Muscle of back (tissue), 11 donors: ENCODE results near the gene ITPR1. TPM values are rescaled to one million over a fixed set of nuclear protein-coding genes. Genes with fewer than 3 reads are reported as not detected.

Experiments
- DNase-seq, 3 donors: peaks; one replicate each; pipeline versions ENCODE4 v3.0.0 to v3.0.0-alpha.2; 2013
- polyA plus RNA-seq, 10 donors: library from polyadenylated mRNA; unstranded; fragments of 120-200 nt; gene quantifications; one replicate each; pipeline ENCODE4 v1.2.1, GENCODE V29; 2013; ENCODE audit not compliant: insufficient read length in 10 of 10

Gene ITPR1
- polyA plus RNA-seq, 10 donors = 16.2 to 25.2 (median 20.5) TPM

DNA sequence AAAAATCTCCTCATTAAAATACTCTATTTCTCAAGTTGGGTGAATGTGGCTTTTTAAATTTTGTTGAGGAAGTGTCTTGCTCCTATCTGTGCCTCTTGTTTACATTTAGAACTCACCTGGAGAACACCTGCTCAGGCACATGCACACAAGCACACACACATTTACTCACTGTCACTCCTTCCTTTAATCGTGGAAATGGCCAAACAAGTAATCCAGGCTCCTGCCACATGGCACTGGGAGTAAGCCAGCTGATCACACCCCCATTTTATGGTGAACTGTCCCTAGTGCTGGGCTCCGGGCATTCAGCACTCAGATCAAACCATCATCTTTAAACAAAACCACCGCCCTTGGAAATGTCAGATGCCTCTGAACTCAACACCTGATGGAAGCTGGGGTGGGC, 281.4 kb downstream of the ITPR1 start:
- DNase-seq = no peak

- no peak for DNase-seq
Observed at GRCh38 chr3:4776399-4776979, 283.3 kb downstream of the ITPR1 start.

DNA sequence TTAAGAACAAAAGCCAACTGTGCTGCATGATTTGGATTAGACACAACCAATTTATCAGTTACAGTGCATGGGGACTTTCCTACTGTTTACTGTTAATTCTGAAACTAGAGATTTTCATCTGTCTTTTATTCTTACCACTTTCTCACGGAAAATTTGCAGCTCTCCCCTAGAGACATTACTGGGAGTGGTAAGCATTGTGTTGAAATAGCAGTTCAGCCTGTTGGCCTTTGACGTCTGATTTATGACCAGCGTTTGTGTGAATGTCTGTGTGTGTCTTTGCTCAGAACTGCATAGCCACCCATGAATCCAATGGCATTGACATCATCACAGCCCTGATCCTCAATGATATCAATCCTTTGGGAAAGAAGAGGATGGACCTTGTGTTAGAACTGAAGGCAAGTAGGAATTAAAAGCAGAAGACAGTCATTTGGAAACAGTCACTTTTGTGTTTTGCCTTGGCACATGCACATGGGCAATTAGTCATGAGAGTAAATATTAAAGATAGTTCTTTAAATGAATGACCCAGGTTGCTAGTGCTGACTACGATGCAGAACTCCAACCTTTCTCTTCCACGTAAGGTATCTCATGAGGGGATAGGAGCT, 283.9 kb downstream of the ITPR1 start:
- DNase-seq = peak in 2 of 3 donors; percentile 13 to 47

GRCh38 chr3:4778119-4778518, 285.0 kb downstream of the ITPR1 start:
- DNase-seq = no peak

DNA sequence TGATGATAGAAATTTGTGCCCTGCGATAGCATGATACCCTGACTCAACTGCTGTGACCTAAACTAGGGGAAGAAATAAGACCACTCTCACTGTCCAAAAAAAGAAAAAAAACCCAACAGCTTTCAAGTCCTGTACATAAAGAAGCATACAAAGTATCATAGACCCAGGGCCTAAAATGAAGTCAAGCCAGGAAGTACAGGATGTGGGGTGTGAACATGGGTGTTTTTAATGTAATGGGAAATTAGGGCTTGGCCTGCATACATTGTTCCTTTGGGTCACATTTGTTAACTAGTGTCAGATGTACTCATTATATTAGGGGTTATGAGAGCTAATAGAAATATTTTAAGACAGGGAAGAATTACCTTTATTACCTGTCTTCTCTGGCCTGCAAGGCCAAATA, 285.6 kb downstream of the ITPR1 start:
- DNase-seq = no peak

- no peak for DNase-seq
Observed at GRCh38 chr3:4780545-4780957, 287.4 kb downstream of the ITPR1 start.

DNA sequence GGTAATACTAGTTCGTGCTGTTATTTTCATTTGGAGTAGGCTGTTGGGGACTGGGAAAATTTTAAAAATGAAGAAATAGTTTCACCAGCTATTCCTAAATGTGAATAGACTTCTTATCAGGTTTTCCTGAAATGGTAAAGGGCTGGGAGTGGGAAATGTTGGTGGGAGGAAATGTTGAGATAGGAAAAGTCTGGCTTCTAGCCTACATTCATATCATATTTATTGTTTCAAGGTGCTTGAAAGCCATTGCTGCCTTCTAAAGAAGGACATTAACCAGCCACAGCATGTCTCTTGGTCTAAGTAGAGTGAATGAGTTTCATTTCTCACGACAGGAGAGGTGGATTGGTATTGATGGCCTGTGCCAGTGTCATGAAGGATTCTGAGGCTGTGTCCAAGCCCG, 288.9 kb downstream of the ITPR1 start:
- no peak for DNase-seq

GRCh38 chr3:4785551-4785950, 292.4 kb downstream of the ITPR1 start:
- no peak for DNase-seq

DNA sequence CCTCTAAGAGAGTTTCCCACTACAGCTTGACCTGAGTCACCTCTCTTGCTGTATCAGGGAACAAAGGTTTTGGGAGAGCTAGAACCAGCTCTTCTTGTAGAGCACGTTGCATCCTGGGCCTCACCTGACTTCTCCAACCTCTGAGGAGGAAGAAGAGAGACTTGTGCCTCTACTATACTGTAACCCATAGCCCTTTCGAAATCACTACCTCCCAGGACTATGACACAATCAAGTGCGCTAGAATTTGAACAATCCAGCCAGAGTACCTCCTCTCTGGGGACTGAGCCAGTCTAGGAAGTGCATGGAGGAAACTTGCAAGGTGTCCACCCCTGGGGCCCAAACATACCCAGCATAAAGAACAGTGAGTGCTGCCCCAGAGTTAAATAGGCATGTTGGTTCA, 293.3 kb downstream of the ITPR1 start:
- DNase-seq = no peak

DNA sequence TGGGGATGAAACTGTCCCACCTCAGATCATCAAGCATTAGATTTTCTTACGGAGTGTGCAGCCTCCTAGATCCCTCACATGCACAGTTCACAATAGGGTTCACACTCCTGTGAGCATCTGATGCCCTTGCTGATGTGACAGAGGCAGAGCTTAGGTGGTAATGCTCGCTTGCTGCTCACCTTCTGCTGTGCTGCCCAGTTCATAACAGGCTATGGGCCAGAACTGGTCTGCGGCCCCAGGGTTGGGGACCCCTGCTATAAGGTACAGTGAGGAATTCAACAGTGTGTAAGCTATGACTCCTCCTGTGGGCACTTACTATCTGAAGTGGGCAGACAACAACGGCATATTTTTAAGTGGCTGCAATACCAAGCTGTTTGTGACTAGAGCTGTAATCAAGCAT, 298.2 kb downstream of the ITPR1 start:
- no peak for DNase-seq

DNA sequence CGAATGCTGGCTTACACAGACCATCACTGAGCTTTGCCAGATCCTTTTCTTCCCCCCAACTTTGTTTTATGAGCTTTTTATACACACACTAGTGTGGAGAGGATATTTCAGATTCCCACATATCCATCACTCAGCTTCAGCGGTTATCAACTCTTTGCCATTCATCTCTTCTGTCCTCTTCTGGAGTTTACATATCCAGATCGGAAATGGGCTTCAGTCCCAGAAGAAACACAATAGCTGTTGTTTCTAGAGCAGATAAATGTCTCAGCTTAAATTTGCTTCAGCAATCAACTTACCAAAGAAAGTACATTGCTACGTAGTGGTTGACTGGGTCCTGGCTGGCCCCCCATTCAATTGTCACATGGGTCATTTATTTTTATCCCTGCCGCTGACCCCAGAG, 300.2 kb downstream of the ITPR1 start:
- DNase-seq = no peak

GRCh38 chr3:4794331-4794730, 301.2 kb downstream of the ITPR1 start:
- no peak for DNase-seq

GRCh38 chr3:4794798-4795197, 301.6 kb downstream of the ITPR1 start:
- no peak for DNase-seq

GRCh38 chr3:4795905-4796304, 302.8 kb downstream of the ITPR1 start:
- no peak for DNase-seq

DNA sequence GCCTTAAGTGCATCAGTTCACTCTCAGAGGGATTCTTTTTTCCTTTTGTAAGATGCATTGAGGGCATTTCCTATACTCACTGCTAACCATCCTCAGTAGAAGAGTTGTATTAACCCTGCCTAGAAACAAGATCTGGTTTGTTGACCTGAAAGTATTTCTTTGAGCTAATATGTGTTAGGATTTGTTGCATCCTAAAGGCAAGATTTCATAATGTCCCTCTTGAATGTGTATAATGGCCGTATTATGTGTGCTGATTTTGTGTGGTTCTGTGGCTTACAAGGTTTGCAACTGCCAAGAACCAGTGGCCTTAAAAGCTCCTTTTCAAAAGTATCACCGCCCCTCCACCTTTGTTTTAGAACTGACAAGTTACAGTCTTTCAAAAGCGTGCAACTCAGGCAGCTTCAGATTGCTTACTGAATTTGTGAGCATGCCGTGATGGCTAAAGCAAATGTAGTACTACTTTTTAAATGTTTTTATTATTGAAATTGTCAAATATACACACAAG, 304.1 kb downstream of the ITPR1 start:
- DNase-seq = no peak

- no peak for DNase-seq
Observed at GRCh38 chr3:4799266-4800256, 306.4 kb downstream of the ITPR1 start.

DNA sequence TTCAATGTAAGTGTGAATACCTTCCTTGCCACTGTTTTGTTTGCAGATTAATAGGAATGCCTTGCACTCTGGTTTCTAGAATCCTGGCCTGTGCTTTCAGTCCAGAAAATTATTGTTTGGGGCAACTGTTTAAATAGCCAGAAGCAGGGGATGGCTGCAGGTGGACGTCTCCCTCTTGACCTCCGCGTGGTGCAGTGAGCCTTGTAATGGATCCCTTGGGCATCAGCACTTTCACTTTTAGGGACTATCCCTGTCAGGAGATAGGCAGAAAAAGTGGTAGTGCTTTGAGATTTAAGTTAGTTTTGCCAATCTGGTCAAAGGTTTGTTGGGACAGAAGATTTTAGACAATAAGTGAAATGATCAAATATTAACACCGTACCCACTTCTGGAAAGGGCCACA, 307.4 kb downstream of the ITPR1 start:
- DNase-seq = no peak

DNA sequence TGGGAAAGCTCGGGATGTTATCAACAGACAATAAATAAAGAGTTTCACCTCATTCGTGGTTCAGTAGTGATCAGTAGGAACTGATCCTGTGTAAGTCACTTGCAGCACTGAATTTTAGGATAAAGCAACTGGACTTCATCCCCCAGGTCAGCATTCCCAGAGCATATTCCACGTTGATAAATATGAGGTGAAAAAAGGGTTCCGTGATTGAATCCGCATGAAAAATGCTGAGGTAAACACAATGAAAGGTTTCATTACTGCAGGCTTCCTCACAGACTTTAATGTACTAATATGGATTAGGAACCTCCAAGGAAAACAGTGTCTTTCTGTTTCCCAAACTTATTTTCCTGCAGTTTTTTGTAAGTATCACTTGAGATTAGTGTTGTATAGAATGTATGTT, 308.7 kb downstream of the ITPR1 start:
- DNase-seq = no peak

- DNase-seq = no peak
Observed at GRCh38 chr3:4802903-4803302, 309.8 kb downstream of the ITPR1 start.

DNA sequence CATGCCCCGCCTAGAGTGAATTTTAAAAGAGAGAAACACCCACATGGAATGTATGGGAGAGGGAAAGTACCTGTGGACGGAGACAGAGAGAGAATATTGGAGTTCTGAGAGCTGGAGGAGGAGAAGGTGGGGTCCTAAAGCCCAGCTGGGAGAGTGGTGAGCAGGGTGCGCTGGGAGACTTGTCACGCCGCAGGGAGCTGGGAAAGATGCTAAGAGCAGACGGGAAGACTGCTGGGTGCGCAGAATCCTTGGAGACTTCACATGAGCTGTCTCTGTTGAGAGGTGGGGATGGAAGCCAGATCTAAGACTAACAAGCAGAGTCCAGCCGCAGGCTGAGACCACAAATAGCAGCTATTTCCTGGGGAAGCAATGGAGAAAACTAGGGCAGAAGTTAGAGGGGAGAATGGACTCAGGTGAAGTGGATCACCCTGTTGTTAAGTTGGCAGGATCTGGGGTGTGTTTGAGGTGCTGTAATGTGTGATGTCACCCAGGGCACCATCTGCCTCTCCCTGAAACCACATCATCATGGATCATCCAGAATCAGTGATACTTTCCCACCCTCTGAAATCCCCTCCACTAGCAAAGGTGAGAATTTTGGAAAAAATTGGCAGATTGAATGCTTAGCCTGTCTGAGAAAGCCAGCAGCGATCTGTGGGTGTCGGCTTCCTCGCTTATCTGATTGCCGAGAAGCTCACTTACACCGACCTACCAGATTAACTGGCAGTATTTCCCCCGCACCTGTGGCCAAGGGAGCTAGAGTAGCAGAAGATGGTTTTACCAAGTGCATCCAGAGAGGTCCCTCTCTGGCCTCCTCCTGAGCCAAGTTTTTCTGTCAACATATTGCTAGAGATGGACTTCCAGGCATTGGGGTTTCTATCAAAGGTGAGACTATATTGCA, 311.3 kb downstream of the ITPR1 start:
- no peak for DNase-seq

GRCh38 chr3:4805662-4806061, 312.5 kb downstream of the ITPR1 start:
- no peak for DNase-seq
